ENCODE results near the gene SH3BGRL2.

DNA sequence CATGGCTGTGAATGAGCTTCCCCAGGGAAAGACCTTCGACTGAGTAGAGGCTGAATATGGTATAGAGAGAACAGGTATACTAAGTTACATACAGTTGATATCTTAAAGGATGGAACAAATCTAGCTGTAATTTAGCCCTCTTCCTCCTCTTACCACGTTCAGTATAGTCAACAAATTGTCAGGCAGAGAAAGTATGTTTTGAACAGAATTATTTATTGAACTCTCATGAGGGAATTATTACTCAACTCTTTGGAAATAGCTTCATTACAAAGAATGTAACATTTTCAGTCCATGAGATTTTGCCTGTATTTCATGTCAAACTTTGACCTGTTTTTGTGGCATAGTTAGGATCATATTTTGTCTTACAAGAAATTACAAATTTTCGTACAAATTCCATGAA, 63.0 kb downstream of the SH3BGRL2 start:
- TF ChIP-seq SP1 (IDR thresholded peaks at IDR 0.05) (no peak), JUND (IDR thresholded peaks at IDR 0.05) (no peak), GABPA (IDR thresholded peaks at IDR 0.05 in 1 of 2, conservative IDR thresholded peaks at IDR 0.05 in 1 of 2) (no peak), RAD21 (IDR thresholded peaks at IDR 0.05) (no peak), TAF1 (conservative IDR thresholded peaks at IDR 0.05) (no peak), FOXA1 (IDR thresholded peaks at IDR 0.05) (no peak)
- TF ChIP-seq, protein P1, sequence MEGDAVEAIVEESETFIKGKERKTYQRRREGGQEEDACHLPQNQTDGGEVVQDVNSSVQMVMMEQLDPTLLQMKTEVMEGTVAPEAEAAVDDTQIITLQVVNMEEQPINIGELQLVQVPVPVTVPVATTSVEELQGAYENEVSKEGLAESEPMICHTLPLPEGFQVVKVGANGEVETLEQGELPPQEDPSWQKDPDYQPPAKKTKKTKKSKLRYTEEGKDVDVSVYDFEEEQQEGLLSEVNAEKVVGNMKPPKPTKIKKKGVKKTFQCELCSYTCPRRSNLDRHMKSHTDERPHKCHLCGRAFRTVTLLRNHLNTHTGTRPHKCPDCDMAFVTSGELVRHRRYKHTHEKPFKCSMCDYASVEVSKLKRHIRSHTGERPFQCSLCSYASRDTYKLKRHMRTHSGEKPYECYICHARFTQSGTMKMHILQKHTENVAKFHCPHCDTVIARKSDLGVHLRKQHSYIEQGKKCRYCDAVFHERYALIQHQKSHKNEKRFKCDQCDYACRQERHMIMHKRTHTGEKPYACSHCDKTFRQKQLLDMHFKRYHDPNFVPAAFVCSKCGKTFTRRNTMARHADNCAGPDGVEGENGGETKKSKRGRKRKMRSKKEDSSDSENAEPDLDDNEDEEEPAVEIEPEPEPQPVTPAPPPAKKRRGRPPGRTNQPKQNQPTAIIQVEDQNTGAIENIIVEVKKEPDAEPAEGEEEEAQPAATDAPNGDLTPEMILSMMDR (IDR thresholded peaks at IDR 0.05; ENCODE audit: low read depth, low read length, missing input control) = no peak
- TF ChIP-seq, protein P2, sequence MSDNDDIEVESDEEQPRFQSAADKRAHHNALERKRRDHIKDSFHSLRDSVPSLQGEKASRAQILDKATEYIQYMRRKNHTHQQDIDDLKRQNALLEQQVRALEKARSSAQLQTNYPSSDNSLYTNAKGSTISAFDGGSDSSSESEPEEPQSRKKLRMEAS (IDR thresholded peaks at IDR 0.05) = no peak
- TF ChIP-seq, protein P3, sequence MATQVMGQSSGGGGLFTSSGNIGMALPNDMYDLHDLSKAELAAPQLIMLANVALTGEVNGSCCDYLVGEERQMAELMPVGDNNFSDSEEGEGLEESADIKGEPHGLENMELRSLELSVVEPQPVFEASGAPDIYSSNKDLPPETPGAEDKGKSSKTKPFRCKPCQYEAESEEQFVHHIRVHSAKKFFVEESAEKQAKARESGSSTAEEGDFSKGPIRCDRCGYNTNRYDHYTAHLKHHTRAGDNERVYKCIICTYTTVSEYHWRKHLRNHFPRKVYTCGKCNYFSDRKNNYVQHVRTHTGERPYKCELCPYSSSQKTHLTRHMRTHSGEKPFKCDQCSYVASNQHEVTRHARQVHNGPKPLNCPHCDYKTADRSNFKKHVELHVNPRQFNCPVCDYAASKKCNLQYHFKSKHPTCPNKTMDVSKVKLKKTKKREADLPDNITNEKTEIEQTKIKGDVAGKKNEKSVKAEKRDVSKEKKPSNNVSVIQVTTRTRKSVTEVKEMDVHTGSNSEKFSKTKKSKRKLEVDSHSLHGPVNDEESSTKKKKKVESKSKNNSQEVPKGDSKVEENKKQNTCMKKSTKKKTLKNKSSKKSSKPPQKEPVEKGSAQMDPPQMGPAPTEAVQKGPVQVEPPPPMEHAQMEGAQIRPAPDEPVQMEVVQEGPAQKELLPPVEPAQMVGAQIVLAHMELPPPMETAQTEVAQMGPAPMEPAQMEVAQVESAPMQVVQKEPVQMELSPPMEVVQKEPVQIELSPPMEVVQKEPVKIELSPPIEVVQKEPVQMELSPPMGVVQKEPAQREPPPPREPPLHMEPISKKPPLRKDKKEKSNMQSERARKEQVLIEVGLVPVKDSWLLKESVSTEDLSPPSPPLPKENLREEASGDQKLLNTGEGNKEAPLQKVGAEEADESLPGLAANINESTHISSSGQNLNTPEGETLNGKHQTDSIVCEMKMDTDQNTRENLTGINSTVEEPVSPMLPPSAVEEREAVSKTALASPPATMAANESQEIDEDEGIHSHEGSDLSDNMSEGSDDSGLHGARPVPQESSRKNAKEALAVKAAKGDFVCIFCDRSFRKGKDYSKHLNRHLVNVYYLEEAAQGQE (IDR thresholded peaks at IDR 0.05) = no peak

All from liver (tissue), 3 donors.